Measurements from ENCODE around the gene VCAN.

GRCh38 chr5:83586874-83587776 lies 115.6 kb downstream of the VCAN start:
- TF ChIP-seq SIN3A (IDR thresholded peaks at IDR 0.05; ENCODE audit: borderline replicate concordance, insufficient read depth, low read length) (no peak), POLR2AphosphoS5 (IDR thresholded peaks at IDR 0.05; ENCODE audit: low read depth, low read length) (no peak)
